HG03280 (cell line): ENCODE measurements around the gene ARL8A.
"Not testable (repeated sequence)": the region's sequence is repeated elsewhere in the genome, so short reads cannot be mapped to it uniquely, and the experiment has no call there.

Experiments
- ATAC-seq: cut with Tn5 transposase; IDR thresholded peaks from one replicate; pipeline ENCODE4 v1.9.1; 2021; ENCODE audit warnings: mild to moderate bottlenecking, moderate library complexity; ENCODE audit not compliant: unreplicated experiment

Gene ARL8A

DNA sequence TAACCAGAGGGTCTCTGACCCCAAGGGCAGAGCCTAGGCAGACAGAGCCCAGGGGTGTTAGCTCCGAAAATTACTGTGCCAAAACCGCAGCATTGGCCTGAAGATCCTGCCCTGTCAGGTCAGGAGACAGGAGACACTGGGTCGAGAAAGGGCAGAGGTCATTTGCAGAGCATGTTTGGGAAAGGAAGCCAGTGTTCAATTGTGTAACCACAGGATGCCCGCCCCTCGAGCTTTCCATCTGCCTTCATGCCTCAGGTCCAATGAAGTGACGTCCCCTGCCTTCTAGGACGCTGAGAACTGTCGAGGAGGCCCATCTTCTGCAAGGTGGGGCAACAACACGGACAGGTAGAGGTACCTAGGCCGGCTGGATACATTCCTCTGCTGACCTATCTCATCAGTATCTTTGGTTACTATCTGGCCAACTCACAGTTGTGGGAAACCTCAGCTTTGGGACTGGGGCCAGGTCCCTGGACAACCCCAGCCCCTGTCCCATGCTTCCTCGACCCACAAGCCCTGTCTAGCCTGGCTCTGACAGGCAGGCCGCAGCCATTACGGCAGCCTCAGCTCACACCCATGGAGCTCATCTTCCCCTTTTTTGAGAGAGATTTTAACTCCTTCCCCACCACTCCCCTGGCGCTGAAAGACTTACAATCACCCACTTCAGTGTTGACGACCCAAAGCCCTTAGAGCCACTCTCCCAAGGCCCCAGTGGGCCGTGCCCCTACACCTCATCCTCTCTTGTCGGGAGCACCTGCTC is 1.3 kb downstream of the ARL8A start:
- ATAC-seq, result peak; percentile 24

GRCh38 chr1:202141468-202141867 is 3.1 kb downstream of the ARL8A start:
- ATAC-seq, result not testable (repeated sequence)

- ATAC-seq, result no peak
Observed at GRCh38 chr1:202140833-202141232, 3.7 kb downstream of the ARL8A start.

GRCh38 chr1:202135221-202135721 is 9.3 kb downstream of the ARL8A start:
- ATAC-seq, result peak; percentile 65

DNA sequence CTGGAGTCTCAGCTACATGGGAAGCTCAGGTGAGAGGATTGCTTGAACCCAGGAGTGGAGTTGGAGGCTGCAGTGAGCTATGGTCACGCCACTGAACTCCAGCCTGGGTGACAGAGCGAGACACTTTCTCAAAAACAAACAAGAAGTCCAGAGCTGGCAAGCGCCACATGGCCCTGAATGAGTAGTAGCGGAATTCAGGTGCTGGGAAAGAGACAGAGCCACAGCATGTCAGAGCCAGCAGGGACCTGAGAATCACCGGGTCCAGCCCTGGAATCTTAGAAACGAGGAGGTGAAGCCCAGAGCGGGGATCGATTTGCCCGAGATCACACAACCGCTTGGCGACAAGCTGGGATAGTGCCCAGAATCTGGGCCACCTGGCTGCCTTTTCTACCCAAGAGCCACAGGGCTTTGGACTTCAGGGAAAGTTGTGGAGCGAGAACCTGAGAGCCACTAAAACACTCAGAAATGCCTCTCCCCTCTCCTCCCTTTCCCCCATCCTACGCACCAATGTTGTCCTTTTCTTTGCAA is 9.8 kb downstream of the ARL8A start:
- no peak for ATAC-seq

GRCh38 chr1:202133989-202134388 is 10.5 kb downstream of the ARL8A start:
- no peak for ATAC-seq

- no peak for ATAC-seq
Observed at GRCh38 chr1:202133496-202133895, 11.0 kb downstream of the ARL8A start.

DNA sequence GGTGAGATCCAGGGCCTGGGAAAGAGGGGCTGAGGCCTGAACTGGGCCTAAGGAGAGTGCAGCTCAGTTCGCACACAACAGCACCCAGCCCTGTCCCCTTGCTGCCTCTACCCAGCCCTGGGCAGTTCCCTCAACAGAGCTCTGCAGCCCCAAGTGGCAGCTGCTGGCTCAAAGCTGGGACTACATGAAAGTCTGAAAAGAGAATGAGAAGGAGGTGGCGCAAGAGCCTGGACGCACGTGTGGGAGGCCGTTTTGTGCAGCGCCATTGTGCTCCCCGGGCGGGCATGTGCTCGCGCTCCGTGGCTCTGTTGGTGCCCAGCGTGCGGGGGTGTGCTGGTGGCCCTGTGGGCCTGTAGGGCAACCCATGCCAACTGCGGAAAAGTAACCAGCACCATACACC is 11.5 kb downstream of the ARL8A start:
- no peak for ATAC-seq

- no peak for ATAC-seq
Observed at GRCh38 chr1:202131956-202132821, 12.3 kb downstream of the ARL8A start.

GRCh38 chr1:202130816-202131522 is 13.6 kb downstream of the ARL8A start:
- ATAC-seq, result no peak

DNA sequence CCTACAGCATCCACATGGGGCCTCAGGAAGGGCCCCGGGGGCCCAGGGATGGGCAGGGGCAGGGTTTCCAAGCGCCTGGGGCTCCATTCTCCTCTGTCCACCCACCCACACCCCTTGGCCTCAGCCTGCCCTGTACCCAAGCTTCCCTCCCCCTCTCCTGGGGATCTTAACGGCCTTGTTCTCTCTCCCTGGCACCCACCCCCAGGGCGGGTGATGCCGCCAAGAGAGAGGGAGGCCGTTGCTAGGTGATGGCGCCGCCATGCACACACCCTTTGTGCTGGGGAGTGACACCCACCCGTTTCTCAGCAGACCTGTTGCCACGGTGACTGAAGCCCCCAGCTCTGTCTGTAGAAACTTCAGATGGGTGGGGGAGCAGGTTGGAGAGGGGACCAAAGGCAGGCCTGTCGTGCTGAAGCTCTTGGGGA is 14.2 kb downstream of the ARL8A start:
- ATAC-seq, result no peak

GRCh38 chr1:202129453-202130296 is 14.9 kb downstream of the ARL8A start:
- no peak for ATAC-seq

DNA sequence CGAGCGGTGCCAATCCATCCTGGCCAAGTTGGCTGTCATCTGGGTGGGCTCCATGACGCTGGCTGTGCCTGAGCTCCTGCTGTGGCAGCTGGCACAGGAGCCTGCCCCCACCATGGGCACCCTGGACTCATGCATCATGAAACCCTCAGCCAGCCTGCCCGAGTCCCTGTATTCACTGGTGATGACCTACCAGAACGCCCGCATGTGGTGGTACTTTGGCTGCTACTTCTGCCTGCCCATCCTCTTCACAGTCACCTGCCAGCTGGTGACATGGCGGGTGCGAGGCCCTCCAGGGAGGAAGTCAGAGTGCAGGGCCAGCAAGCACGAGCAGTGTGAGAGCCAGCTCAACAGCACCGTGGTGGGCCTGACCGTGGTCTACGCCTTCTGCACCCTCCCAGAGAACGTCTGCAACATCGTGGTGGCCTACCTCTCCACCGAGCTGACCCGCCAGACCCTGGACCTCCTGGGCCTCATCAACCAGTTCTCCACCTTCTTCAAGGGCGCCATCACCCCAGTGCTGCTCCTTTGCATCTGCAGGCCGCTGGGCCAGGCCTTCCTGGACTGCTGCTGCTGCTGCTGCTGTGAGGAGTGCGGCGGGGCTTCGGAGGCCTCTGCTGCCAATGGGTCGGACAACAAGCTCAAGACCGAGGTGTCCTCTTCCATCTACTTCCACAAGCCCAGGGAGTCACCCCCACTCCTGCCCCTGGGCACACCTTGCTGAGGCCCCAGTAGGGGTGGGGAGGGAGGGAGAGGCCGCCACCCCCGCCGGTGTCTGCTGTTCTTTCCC is 16.5 kb downstream of the ARL8A start:
- no peak for ATAC-seq

DNA sequence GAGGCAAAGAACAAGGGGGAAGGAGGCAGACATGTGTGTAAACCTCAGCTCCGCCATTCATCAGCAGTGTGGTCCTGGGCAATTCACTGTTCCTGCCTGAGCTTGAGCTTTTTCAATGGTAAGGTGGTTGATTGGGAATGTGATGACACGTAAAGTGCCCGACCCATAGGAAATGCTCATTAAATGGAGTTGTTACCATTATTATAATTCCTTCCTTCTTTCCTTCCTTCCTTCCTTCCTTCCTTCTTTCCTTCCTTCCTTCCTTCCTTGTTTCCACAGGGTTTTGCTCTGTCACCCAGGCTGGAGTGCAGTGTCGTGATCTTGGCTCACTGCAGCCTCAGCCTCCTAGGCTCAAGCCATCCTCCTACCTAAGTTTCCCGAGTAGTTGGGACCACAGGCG is 17.5 kb downstream of the ARL8A start:
- no peak for ATAC-seq

DNA sequence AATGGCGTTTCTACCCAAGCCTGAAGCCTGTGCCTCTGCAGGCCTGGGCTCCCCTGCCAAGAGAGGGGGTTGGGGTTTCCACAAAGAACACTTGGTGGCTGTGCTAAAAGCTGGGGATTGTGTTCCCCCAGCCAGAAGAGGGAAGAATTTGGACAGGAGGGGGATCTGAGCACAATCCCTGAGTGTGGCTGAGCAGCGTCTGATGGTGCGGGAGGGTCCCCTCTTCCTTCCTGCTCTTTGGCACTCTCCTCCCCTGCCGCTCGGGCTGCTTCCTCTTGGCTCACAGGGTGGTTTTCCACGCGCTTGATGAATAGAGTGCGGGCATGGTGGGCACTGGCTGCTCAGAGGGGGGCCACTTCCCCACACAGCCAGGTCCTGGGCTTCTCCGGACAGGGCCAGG is 18.1 kb downstream of the ARL8A start:
- ATAC-seq, result no peak

- ATAC-seq, result no peak
Observed at GRCh38 chr1:202125611-202126010, 18.9 kb downstream of the ARL8A start.

- ATAC-seq, result no peak
Observed at GRCh38 chr1:202124142-202124541, 20.4 kb downstream of the ARL8A start.

DNA sequence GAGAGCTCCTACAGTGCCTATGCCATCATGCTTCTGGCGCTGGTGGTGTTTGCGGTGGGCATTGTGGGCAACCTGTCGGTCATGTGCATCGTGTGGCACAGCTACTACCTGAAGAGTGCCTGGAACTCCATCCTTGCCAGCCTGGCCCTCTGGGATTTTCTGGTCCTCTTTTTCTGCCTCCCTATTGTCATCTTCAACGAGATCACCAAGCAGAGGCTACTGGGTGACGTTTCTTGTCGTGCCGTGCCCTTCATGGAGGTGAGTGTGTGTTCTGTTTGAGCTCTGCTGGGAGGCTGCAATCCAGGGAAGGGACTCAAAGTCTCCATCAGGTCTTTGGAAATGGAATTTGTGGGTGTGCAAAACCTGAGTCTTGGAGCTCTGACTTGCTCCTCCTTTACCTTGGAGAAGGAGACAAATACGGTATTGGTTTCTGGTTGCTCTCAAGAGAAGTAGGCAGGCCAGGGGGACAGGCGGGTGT is 21.2 kb downstream of the ARL8A start:
- ATAC-seq, result no peak

GRCh38 chr1:202122639-202123335 is 21.8 kb downstream of the ARL8A start, which contains the start of gene GPR37L1:
Gene GPR37L1, plus strand, starts transcription at chr1:202122917. Its CDS starts 47 bp downstream, at chr1:202122964.
- no peak for ATAC-seq
